CD4-positive, alpha-beta T cell treated with Interleukin-4 for 4 hours (primary cell): ENCODE results near the gene DNAJC25.
"Not testable (repeated sequence)": the region's sequence is repeated elsewhere in the genome, so short reads cannot be mapped to it uniquely, and the experiment has no call there.

ENCODE experiments used
- DNase-seq: peaks from one replicate; pipeline ENCODE4 v3.0.0-alpha.2; 2020

DNAJC25 gene

DNA sequence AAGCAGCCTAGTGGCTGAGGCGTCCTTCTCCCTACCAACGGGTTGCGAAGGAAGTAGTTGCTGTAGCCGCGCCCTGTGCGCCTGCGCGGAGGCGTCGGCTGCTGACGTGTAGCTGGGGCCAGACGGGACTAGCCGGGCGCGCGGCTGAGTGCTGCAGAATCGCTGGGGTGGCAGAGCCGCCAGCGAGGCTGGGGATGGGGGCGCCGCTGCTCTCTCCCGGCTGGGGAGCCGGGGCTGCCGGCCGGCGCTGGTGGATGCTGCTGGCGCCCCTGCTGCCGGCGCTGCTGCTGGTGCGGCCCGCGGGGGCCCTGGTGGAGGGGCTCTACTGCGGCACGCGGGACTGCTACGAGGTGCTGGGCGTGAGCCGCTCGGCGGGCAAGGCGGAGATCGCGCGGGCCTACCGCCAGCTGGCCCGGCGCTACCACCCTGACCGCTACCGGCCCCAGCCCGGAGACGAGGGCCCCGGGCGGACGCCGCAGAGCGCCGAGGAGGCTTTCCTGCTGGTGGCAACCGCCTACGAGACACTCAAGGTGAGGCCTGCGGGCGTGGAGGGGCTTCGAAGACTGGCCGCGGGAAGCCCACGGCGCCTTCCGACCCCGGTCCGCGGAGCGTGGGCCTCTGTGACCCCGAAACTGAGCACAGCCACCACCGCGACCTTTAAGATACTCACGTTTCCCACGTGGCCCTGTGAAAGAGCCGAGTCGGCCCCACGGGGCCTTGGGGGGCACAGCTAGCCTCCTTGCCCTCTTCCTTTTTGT is at the start of gene DNAJC25:
Gene DNAJC25 (plus strand): TSS at position 121 of the 758 bp plus-strand sequence. CDS start 74 bp downstream, at position 195.
- peak; percentile 98 for DNase-seq

DNA sequence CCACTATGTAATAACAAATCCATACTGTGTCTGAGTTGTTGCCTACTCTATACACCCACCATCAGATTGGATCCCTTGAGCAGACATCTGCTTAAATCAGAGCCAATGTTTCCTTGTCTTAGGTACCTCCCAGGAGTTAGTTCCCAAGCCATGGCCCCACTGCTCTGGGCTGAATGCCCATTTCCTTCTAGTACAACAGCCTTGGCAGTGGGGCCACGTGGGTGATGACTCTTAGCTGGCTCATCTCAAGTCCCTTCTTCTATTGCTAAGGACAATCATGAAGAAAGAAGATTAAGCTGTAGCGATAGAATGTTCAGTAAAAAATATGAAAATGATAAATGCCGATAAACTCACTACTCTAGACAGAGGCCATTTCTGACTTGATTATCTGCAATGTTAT is 48.2 kb upstream of the DNAJC25 start:
- DNase-seq, result no peak

DNA sequence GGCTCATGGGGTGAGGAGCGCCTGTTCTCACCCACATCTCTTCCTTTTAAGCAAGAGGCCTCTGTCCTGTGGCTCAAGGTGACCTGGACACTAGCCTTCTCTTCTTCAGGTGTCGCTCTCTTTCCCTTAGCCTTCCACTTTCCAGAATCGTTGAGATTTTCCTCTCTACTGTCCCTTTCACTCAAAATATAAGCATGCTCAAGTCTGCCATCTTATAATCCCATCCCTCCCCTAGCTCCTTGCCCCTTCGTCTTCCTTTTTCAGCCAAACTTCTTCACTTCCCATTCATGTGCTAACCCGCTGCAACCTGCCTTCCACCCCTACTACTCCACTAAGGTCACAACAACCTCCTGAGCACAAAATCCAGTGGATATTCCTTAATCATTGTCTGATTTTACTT is 44.8 kb upstream of the DNAJC25 start:
- no peak for DNase-seq

DNA sequence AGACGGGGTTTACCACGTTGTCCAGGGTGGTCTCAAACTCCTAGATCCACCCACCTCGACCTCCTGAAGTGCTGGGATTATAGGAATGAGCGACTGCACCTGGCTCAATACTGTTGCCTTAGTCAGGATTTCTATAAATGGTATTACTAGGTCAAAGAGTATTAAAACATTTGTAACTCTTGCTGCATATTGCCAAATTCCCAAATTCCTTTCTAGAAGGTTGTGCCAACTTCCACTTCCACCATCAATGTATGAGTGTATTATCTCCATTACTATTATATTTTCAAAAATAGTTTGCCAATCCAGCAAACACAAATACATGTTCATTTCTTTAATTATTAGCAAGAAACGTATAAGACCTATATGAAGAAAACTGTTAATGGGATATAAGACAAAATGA is 42.3 kb upstream of the DNAJC25 start:
- DNase-seq, result no peak

DNA sequence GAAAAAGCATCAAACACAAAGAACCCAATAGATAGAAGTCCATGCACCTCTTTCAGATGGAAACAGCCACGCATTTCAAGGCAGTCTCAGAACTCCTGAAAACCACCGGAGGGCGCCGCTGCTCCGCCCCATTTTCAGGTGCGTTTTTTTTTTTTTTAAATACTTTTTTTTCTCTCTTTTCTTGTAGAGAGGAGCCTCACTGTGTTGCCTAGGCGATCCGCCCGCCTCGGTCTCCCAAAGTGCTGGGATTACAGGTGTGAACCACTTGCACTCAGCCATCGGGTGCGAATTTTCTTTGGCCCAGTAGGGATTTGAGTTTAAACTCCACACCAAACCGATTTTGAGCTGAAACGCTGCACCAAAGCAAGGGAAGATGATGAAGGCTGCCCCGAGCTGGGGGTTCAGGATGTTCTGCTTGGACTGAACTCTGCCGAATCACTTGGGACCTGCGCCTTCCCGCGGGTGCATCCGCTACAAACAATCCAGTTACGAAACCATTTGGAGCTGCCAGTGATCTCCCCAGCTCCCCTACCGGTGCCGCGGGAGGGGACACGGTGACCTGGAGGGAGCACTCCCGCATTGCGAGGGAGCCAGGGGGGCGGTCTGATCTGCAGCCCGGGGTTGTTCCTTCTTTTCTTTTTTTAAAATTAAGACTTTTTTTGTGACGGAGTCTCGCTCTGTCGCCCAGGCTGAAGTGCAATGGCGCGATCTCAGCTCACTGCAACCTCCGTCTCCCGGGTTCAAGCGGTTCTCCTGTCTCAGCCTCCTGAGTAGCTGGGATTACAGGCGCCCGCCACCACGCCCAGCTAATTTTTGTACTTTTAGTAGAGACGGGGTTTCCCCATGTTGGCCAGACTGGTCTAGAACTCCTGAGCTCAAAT is 33.0 kb upstream of the DNAJC25 start:
- DNase-seq, result peak; percentile 52

DNA sequence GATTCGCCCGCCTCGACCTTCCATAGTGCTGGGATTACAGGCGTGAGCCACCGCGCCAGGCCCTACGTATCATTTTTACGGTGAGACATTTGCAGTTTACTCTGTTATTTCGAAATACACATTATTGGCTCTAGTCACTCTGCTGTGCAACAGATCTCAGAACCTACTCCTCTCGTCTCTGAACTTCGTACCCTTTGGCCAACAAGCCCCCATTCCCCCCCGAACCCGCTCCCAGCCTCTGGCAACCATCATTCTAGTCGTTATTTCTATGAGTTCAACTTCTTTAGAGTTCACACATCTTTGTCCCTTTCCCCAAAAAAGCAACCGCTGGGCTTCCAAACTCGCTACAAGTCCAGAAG is 32.4 kb upstream of the DNAJC25 start:
- no peak for DNase-seq

- DNase-seq, result no peak
These were observed 31.8 kb upstream of the DNAJC25 start, which contains the start of gene PTGR1 for GRCh38 chr9:111599092-111599954. Gene PTGR1, minus strand, starts transcription at chr9:111599647. Its CDS starts 2,225 bp downstream, at chr9:111597422.

DNA sequence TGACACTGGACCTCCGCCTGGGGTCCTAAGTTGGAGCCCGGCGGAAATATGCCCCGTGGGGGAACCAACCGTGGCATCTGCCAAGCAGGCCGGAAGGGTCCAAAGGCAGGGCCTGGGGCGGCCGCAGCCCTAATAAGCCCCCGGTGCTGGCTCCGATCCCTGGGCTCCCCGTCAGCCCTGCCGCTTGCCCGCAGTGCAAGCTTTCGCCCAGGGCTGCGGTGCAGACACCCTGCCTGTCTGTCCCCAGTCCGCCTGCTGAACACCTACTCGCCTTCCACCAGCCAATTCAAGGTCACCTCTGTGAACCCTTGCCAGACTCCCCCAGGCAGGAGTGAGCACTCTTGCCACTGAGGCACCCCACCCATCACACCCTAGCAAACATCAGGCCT is 31.2 kb upstream of the DNAJC25 start:
- DNase-seq, result no peak

GRCh38 chr9:111601237-111602018 is 29.7 kb upstream of the DNAJC25 start:
- DNase-seq, result no peak

GRCh38 chr9:111603041-111603440 is 28.1 kb upstream of the DNAJC25 start:
- DNase-seq, result no peak

DNA sequence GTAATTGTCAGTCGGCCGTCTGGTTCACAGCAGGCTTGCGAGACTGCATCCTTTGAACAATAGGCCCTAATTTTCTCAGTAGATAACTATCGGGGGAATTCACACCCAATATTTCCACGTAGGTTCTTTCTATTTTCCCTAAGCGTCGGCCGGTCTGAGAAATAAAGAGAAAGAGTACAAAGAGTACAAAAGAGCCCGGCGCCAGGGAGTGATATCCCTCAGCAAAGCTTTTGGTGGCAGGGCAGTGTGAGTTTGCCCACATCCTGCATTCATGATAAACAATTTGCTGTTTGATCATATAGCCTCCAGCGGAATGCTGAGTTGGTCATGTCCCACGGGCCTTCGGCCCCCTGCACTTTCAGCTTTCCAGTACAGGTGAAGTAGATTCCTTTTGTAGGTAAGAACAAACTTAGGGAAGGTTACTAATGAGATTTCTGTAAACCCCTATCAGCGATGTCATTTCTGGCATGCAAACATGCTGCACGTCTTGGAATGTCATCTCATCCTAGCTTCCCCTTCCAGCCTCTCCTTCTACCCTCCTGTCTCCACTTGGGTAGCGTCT is 27.0 kb upstream of the DNAJC25 start:
- no peak for DNase-seq

GRCh38 chr9:111605041-111605559 is 26.0 kb upstream of the DNAJC25 start:
- DNase-seq, result no peak

- DNase-seq, result no peak
These were observed 21.0 kb upstream of the DNAJC25 start for GRCh38 chr9:111610149-111610548.

DNA sequence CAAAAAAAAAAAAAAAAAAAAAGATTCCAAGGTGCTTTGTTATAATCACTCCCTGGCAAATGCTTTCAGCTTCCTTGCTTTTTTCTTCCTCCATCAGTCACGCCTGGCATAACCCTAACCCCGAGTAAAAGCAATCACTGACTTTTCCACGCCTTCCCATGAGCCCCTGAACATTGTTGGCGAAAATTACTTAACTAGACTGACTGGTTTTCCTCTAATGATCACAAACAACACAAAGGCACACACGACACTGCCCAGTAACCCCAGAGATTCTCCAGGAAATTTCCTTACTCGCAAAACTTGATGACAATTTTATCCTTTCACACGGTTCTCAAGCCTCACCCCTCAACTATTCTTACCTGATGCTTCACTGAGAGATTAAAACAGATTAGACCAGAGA is 20.3 kb upstream of the DNAJC25 start:
- DNase-seq, result no peak

DNA sequence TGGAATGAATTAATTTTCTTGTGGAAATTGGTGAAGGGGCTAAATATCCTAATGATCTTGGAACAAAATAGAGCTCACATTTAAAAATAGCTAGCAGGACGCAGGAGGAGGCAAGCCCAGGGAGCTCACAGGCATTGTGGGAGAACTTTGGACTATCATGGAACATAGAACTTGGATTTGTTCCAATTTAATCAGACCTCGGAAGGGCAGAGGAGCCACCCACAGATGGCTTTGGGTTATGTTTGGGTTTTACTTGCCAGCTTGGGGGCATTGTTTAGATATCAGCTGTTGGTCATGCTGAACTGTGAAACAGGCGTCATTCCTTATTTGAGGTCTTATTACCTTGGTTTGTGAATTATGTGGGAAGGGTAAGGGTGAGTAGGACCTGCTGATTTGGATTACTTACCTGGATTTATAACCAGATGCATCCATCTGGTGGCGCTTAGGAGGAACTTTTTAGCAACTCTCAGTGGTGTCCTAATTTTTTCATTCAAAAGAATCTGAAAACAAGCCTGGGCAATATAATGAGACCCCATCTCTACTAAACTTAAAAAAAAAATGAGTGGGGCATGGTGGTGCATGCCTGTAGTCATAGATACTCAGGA is 17.6 kb upstream of the DNAJC25 start:
- DNase-seq, result no peak

DNA sequence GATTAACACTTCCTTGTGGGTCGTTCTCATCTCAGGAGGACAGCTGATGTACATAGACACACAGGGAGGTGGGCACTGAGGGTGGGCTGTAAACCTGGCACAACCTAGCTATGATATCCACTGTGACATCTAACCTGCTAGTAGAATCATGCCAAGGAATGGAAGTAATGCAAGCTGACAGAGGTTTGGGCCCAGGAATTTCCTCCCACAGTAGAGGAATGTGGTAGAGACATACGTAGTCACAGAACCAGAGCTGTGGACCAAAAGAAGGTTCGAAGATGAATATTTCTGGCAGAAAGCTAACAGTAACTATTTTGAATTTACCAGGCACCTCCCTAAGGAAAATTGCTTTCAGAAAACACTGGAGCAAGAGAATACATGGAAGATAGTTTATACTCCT is 15.2 kb upstream of the DNAJC25 start:
- DNase-seq, result no peak

DNA sequence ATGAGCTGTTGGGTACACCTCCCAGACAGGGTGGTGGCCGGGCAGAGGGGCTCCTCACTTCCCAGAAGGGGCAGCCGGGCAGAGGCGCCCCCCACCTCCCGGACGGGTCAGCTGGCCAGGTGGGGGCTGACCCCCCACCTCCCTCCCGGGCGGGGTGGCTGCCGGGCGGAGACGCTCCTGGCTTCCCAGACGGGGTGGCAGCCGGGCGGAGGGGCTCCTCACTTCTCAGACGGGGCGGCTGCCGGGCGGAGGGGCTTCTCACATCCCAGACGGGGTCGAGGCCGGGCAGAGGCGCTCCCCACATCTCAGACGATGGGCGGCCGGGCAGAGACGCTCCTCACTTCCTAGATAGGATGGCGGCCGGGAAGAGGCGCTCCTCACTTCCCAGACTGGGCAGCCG is 13.8 kb upstream of the DNAJC25 start:
- not testable (repeated sequence) for DNase-seq

DNA sequence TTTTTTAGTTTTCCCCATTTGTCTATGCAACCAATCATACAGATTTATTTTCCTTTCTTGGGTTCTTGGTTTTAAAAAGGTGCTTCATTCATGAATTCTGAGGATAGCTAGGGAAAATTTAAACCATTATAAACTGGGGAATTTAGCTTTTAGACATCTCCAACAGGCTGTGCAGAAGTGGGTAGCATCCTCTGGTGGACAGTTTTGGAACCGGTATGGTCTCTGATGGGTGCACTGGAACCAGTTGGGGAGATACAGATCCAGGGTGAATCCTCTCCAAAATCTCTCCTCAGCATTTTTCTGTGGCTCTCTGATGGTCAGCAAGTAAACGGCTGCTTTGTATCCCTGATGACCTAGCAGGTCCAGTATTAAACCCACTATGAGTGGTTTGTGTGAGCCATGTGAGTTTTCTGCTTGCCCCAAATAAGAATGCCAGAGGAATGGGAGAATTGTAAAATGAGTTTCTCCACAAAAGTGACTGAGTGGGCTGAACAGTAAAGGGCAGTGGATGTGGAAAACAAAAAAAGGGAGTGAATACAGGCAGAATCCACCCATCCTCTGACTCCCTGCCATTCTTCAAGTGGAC is 9.1 kb upstream of the DNAJC25 start:
- DNase-seq, result no peak

GRCh38 chr9:111622626-111623025 is 8.5 kb upstream of the DNAJC25 start:
- no peak for DNase-seq

- no peak for DNase-seq
These were observed 3.7 kb upstream of the DNAJC25 start for GRCh38 chr9:111627260-111627963.
